ENCODE results near the gene TNFRSF6B.
"Not testable (repeated sequence)": the region's sequence is repeated elsewhere in the genome, so short reads cannot be mapped to it uniquely, and the experiment has no call there.

Gene TNFRSF6B

GRCh38 chr20:63696628-63697356 lies at the start of gene TNFRSF6B:
TNFRSF6B (plus strand) TSS chr20:63696652; CDS start chr20:63696768, 116 bp downstream.
- DNase-seq (ENCODE audit: extremely low read depth in 1 of 2, low read depth in 1 of 2), result no peak

- DNase-seq (ENCODE audit: extremely low read depth in 1 of 2, low read depth in 1 of 2), result no peak
Measured at GRCh38 chr20:63648190-63648589, 48.3 kb upstream of the TNFRSF6B start.

GRCh38 chr20:63648895-63649589 lies 47.4 kb upstream of the TNFRSF6B start:
- no peak for DNase-seq (ENCODE audit: extremely low read depth in 1 of 2, low read depth in 1 of 2)

- DNase-seq (ENCODE audit: extremely low read depth in 1 of 2, low read depth in 1 of 2), result not testable (repeated sequence)
Measured at GRCh38 chr20:63650486-63650885, 46.0 kb upstream of the TNFRSF6B start.

GRCh38 chr20:63651942-63652191 lies 44.6 kb upstream of the TNFRSF6B start:
- DNase-seq (ENCODE audit: extremely low read depth in 1 of 2, low read depth in 1 of 2), result no peak

- DNase-seq (ENCODE audit: extremely low read depth in 1 of 2, low read depth in 1 of 2), result no peak
Measured at GRCh38 chr20:63652192-63652980, 44.1 kb upstream of the TNFRSF6B start.

- peak in 1 of 2 donors; percentile 53 for DNase-seq (ENCODE audit: extremely low read depth in 1 of 2, low read depth in 1 of 2)
Measured at GRCh38 chr20:63653041-63653973, 43.1 kb upstream of the TNFRSF6B start, which contains the start of gene STMN3. STMN3 (minus strand) TSS chr20:63653424; CDS start chr20:63653345, 79 bp downstream.

- DNase-seq (ENCODE audit: extremely low read depth in 1 of 2, low read depth in 1 of 2), result no peak
Measured at GRCh38 chr20:63653974-63654668, 42.3 kb upstream of the TNFRSF6B start.

- no peak for DNase-seq (ENCODE audit: extremely low read depth in 1 of 2, low read depth in 1 of 2)
Measured at GRCh38 chr20:63655249-63655648, 41.2 kb upstream of the TNFRSF6B start.

- no peak for DNase-seq (ENCODE audit: extremely low read depth in 1 of 2, low read depth in 1 of 2)
Measured at GRCh38 chr20:63656451-63656850, 40.0 kb upstream of the TNFRSF6B start.

GRCh38 chr20:63657260-63657936 lies 39.1 kb upstream of the TNFRSF6B start:
- no peak for DNase-seq (ENCODE audit: extremely low read depth in 1 of 2, low read depth in 1 of 2)

GRCh38 chr20:63657937-63658748 lies 38.3 kb upstream of the TNFRSF6B start, which contains the start of gene RTEL1:
RTEL1 (plus strand) TSS chr20:63658312; CDS start chr20:63659403, 1,091 bp downstream.
- peak; percentile 65 to 80 for DNase-seq (ENCODE audit: extremely low read depth in 1 of 2, low read depth in 1 of 2)

GRCh38 chr20:63658749-63659187 lies 37.7 kb upstream of the TNFRSF6B start:
- no peak for DNase-seq (ENCODE audit: extremely low read depth in 1 of 2, low read depth in 1 of 2)

GRCh38 chr20:63659370-63659769 lies 37.1 kb upstream of the TNFRSF6B start:
- no peak for DNase-seq (ENCODE audit: extremely low read depth in 1 of 2, low read depth in 1 of 2)

GRCh38 chr20:63660174-63660573 lies 36.3 kb upstream of the TNFRSF6B start:
- not testable (repeated sequence) for DNase-seq (ENCODE audit: extremely low read depth in 1 of 2, low read depth in 1 of 2)

GRCh38 chr20:63660622-63661021 lies 35.8 kb upstream of the TNFRSF6B start:
- no peak for DNase-seq (ENCODE audit: extremely low read depth in 1 of 2, low read depth in 1 of 2)

GRCh38 chr20:63661108-63661507 lies 35.3 kb upstream of the TNFRSF6B start:
- no peak for DNase-seq (ENCODE audit: extremely low read depth in 1 of 2, low read depth in 1 of 2)
